ENCODE results near the gene ARRDC1. TPM values are rescaled to one million over a fixed set of nuclear protein-coding genes. Genes with fewer than 3 reads are reported as not detected.
"Not testable (repeated sequence)": the region's sequence is repeated elsewhere in the genome, so short reads cannot be mapped to it uniquely, and the experiment has no call there.

ARRDC1 gene
- total RNA-seq, 1 donor from 2014 or later = 22.3 TPM

GRCh38 chr9:137613259-137613658, 7.8 kb downstream of the ARRDC1 start:
- DNase-seq (ENCODE audit: low read depth in 2 of 2) = no peak

DNA sequence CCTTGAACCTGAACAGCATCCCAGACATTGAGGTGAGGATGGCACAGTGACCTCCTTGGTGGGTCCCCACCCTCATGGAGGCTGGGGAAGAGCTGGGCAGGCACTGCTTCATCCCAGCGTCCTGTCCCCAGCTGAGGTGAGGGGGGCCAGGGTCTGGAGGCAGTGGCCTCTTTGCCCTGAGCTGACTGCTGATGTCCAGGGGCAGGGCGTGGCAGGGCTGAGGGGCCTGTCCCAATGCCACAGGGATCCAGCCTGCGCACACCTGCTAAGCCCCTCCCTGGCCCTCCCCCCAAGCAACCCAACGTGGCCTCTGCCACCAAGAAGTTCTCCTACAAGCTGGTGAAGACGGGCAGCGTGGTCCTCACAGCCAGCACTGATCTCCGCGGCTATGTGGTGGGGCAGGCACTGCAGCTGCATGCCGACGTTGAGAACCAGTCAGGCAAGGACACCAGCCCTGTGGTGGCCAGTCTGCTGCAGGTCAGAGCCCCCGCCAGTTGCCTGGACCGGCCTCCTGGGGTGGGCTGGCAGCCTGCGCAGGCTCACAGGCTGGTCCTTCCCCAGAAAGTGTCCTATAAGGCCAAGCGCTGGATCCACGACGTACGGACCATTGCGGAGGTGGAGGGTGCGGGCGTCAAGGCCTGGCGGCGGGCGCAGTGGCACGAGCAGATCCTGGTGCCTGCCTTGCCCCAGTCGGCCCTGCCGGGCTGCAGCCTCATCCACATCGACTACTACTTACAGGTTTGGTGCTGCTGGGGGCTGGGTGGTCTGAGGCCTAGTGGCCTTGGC, 8.4 kb downstream of the ARRDC1 start:
- DNase-seq (ENCODE audit: low read depth in 2 of 2) = no peak

- no peak for DNase-seq (ENCODE audit: low read depth in 2 of 2)
Measured at GRCh38 chr9:137614631-137615386, 9.3 kb downstream of the ARRDC1 start.

DNA sequence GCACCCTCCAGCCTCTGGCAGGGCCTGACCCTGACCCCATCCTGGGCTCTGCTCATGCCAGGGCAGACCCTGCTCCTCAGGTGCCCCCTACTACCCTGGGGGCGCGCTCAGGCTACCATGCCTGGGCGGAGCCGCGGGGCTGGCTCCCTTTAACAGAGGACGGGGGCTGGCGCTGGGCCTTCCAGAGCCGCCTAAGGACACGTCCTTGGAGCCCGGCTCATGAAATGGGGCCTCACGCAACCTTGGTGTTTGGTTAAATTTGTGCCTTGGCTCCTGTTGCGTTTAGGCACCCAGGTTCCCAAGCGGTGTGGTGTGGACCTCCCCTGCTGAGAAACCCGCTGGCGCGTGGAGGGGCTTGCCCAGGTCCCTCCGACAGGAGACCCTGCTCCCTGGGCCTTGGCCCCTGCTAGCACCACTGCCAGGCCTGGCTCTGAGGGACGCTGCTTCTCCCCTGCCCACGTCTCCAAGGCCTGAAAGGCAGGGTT, 9.9 kb downstream of the ARRDC1 start:
- no peak for DNase-seq (ENCODE audit: low read depth in 2 of 2)

DNA sequence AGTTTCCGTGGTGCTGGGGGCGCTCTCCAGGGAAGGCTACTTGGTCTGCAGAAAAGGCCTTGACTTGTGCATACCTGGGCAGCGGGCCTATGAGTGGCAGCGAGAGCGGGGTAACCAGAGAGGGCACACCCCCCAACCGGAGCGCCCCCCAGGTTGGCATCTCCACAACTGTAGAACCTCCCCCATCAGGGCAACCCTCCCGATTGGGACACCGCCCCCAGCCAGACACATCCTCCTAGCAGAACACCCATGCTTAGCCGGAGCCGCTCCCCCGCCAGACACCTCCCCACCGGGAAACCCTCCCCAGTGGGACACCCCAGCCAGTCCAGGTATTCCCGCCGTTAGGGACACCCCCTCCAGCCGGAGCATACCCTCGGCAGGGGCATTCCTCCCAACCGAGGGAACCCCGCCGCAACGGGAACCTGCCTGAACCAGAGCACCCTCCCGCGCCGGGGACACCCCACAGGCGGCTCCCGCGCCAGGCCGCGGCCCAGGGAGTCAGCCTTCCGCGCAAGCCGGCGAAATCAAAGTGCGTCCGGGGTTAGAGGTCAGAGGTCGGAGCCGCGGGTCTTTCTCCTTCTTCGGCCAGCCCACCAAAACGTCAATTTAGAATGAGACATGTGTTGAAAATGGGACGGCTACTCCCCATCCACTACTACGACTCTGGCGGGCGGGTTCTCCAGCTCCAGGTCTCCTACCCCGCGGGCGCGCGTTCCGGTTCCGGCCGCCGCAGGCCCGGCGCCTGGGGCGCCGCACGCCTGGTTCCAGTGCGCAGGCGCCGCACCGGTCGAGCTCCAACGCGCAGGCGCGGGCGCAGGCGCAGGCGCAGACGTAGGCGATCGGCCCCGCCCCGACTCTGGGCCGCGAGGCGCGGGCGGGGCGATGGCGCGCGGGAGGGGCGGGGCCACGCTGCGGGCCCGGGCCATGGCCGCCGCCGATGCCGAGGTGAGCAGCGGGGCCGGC, 12.9 kb downstream of the ARRDC1 start, which contains the start of gene EHMT1:
Gene EHMT1 (plus strand): TSS at position 901 of the 963 bp plus-strand sequence. CDS start 24 bp downstream, at position 925.
- peak; percentile 66 to 87 for DNase-seq (ENCODE audit: low read depth in 2 of 2)

- peak in 1 of 2 donors; percentile 47 for DNase-seq (ENCODE audit: low read depth in 2 of 2)
Measured at GRCh38 chr9:137619240-137620047, 14.0 kb downstream of the ARRDC1 start.

- no peak for DNase-seq (ENCODE audit: low read depth in 2 of 2)
Measured at GRCh38 chr9:137620048-137620405, 14.5 kb downstream of the ARRDC1 start.

DNA sequence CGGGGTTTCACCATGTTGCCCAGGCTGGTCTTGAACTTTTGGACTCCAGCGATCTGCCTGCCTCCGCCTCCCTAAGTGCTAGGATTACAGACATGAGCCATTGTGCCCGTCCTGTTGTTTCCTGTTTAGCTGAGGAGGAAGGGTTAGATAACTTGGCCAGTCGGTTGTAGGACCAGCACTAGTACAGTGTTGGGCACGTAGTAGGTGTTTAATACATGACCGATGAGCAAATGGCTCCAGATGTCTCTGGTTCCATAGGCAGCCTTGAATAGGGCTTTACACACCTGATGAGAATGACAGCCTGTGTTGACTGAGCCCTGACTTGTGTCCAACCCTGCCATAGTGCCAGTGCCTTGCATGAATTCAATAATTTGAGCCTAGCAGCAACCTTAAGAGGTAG, 15.1 kb downstream of the ARRDC1 start:
- DNase-seq (ENCODE audit: low read depth in 2 of 2) = no peak

GRCh38 chr9:137621131-137621757, 15.8 kb downstream of the ARRDC1 start:
- peak in 1 of 2 donors; percentile 20 for DNase-seq (ENCODE audit: low read depth in 2 of 2)

DNA sequence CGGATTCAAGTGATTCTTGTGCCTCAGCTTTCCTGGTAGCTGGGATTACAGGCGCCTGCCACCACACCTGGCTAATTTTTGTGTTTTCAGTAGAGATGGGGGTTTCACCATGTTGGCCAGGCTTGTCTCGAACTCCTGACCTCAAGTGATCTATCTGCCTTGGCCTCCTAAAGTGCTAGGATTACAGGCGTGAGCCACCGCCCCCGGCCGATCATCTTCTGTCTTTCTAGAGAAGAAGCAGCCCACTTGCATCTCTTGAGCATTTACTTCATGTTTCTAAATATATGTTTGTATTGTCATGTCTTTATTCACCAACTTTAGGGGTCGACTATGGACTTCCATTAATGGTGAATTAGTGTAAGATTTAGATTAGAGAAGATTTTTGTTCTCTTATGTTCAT, 16.7 kb downstream of the ARRDC1 start:
- not testable (repeated sequence) for DNase-seq (ENCODE audit: low read depth in 2 of 2)

DNA sequence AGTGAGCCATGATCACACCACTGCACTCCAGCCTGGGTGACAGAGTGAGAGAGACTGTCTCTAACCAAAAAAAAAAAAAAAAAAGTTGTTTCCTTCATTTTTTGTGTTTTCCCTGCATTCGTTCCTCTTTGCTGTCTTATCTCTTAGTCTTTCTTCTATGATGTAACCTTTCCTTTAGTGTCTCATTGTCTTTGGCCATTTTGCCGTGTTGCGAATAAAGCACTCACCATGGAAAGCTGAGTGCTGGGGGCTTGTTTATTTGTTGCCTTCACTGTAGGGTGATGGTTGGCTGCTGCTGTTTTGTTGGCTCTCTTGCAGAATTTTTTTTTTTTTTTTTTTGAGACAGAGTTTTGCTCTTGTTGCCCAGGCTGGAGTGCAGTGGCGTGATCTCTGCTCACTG, 21.0 kb downstream of the ARRDC1 start:
- no peak for DNase-seq (ENCODE audit: low read depth in 2 of 2)

GRCh38 chr9:137627406-137627805, 21.9 kb downstream of the ARRDC1 start:
- not testable (repeated sequence) for DNase-seq (ENCODE audit: low read depth in 2 of 2)

GRCh38 chr9:137630126-137630525, 24.6 kb downstream of the ARRDC1 start:
- no peak for DNase-seq (ENCODE audit: low read depth in 2 of 2)

GRCh38 chr9:137630679-137631078, 25.2 kb downstream of the ARRDC1 start:
- no peak for DNase-seq (ENCODE audit: low read depth in 2 of 2)

DNA sequence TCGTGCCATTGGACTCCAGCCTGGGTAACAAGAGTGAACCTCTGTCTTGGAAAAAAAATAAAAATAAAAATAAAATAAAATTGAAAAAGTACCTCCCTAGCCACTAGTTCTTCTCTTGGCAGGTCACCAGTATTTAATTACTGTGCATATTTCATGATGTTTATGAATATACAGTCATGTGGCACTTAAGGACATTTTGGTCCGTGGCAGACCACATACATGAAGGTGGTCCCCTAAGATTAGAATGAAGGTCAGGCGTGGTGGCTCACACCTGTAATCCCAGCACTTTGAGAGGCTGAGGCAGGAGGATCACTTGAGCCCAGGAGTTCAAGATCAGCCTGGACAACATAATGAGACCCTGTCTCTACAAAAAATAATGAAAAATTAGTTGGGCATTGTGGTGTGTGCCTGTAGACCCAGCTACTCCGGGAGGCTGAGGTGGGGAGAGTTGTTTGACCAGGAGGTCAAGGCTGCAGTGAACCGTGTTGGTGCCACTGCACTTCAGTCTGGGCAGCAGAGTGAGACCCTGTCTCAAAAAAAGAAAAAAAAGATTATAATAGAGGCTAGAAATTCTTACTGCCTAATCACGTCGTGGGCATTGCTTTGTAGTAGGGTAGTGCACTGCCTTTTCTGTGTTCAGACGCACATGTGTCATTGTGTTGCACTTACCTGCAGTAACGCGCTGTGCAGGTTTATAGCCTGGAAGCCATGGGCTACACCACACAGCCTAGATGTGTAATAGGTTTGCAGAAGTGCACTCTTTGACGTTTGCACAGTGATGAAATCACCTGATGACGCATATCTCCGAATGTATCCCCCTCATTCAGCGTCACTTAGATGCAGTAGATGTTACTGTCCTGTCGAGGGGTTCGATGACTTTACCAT, 26.1 kb downstream of the ARRDC1 start:
- no peak for DNase-seq (ENCODE audit: low read depth in 2 of 2)

DNA sequence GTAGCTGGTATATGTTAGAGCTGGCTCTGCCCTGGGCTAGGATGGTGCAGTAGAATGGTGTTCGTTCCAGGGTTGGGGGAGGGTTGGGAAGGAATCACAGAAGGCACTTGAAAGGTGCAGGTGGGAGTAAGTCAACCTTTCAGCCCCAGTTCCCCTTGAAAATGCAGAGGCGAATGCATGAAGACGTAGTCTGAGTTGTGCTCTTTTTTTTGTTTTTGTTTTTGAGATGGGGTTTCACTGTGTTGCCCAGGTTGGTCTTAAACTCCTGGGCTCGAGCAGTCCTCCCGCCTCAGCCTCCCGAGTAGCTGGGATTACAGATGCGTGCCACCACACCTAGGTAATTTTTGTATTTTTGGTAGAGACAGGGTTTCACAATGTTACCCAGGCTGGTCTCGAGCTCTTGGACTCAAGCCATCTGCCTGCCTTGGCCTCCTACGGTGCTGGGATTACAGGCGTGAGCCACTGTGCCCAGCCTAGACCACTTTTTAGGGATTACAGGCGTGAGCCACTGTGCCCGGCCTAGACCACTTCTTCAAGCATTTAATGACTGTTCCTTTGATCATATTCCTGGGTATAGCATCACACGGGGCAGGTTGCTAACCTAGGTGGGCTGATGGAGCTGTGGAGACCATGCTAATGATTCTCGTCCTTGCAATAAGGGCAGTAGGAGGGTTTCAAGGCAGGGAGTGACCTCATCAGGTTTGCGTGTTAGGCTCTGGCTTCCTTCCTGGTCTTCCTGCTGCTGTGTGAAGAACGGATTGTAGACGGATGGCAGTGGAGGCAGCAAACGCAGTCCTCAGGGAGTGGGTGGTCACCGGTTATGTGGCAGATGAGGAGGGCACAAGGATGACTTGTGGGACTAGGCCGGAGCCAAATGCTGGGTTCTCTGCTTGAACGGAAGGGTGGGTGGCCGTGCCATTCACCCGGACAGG, 27.0 kb downstream of the ARRDC1 start:
- DNase-seq (ENCODE audit: low read depth in 2 of 2) = peak in 1 of 2 donors; percentile 78

- no peak for DNase-seq (ENCODE audit: low read depth in 2 of 2)
Measured at GRCh38 chr9:137634016-137634415, 28.5 kb downstream of the ARRDC1 start.

DNA sequence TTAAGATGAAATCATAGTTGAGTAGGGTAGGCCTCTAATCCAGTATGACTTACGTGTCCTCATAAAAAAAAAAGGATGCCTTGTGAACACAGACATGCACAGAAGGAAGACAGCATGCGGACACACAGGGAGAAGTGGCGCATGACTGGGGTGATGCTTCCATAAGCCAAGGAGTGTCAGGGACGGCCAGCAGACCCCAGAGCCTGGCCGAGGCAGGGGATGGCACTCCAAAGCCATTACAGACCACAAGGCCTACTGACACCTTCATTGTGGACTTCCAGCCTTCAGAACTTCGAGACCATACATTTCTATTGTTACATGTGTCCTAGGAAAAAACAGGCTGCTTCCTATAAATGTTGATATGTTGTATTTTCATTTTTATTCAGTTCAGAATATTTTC, 33.2 kb downstream of the ARRDC1 start:
- no peak for DNase-seq (ENCODE audit: low read depth in 2 of 2)

Measured in dermis microvascular lymphatic vessel endothelial cell (primary cell).